ENCODE results near the gene SCRN1.
"Not testable (repeated sequence)": the region's sequence is repeated elsewhere in the genome, so short reads cannot be mapped to it uniquely, and the experiment has no call there.

Gene SCRN1

GRCh38 chr7:29924006-29924405 lies 65.6 kb downstream of the SCRN1 start:
- no peak for DNase-seq

GRCh38 chr7:29922921-29923700 lies 66.5 kb downstream of the SCRN1 start:
- DNase-seq = no peak

- DNase-seq = peak; percentile 57
These were observed 68.1 kb downstream of the SCRN1 start for GRCh38 chr7:29921404-29922010.

- DNase-seq = no peak
These were observed 69.1 kb downstream of the SCRN1 start for GRCh38 chr7:29920491-29920890.

GRCh38 chr7:29919790-29920189 lies 69.8 kb downstream of the SCRN1 start:
- DNase-seq = no peak

GRCh38 chr7:29918850-29919249 lies 70.8 kb downstream of the SCRN1 start:
- DNase-seq = no peak

GRCh38 chr7:29917641-29918040 lies 72.0 kb downstream of the SCRN1 start:
- no peak for DNase-seq

- no peak for DNase-seq
These were observed 74.0 kb downstream of the SCRN1 start for GRCh38 chr7:29915481-29916215.

GRCh38 chr7:29914180-29914579 lies 75.4 kb downstream of the SCRN1 start:
- no peak for DNase-seq

- no peak for DNase-seq
These were observed 83.2 kb downstream of the SCRN1 start for GRCh38 chr7:29906200-29907022.

GRCh38 chr7:29900745-29901144 lies 88.9 kb downstream of the SCRN1 start:
- no peak for DNase-seq

GRCh38 chr7:29898301-29898700 lies 91.3 kb downstream of the SCRN1 start:
- DNase-seq = no peak

- no peak for DNase-seq
These were observed 92.8 kb downstream of the SCRN1 start for GRCh38 chr7:29896685-29897411.

- no peak for DNase-seq
These were observed 94.0 kb downstream of the SCRN1 start for GRCh38 chr7:29895559-29895958.

- DNase-seq = no peak
These were observed 95.3 kb downstream of the SCRN1 start for GRCh38 chr7:29894256-29894655.

GRCh38 chr7:29893351-29893965 lies 96.1 kb downstream of the SCRN1 start:
- DNase-seq = no peak

- no peak for DNase-seq
These were observed 97.4 kb downstream of the SCRN1 start for GRCh38 chr7:29892231-29892630.

GRCh38 chr7:29891766-29892165 lies 97.8 kb downstream of the SCRN1 start:
- no peak for DNase-seq

- DNase-seq = not testable (repeated sequence)
These were observed 98.8 kb downstream of the SCRN1 start for GRCh38 chr7:29890786-29891185.

- DNase-seq = no peak
These were observed 99.3 kb downstream of the SCRN1 start for GRCh38 chr7:29890251-29890650.

- DNase-seq = no peak
These were observed 100.3 kb downstream of the SCRN1 start for GRCh38 chr7:29889288-29889687.

GRCh38 chr7:29888006-29888405 lies 101.6 kb downstream of the SCRN1 start:
- no peak for DNase-seq

Data from right forelimb (tissue), 1 donor.